HG03175 (cell line): ENCODE measurements around the gene NPW.
A peak's percentile ranks its signal among the peaks of the same experiment; 100 is the strongest.

Source experiments
- ATAC-seq: cut with Tn5 transposase; IDR thresholded peaks from one replicate; pipeline ENCODE4 v1.9.1; 2021; ENCODE audit warnings: mild to moderate bottlenecking, moderate library complexity; ENCODE audit not compliant: unreplicated experiment

NPW gene

GRCh38 chr16:1984347-1985225 is 35.0 kb upstream of the NPW start:
- peak; percentile 4 for ATAC-seq

- no peak for ATAC-seq
Measured at GRCh38 chr16:1985466-1986150, 34.0 kb upstream of the NPW start.

- ATAC-seq: no peak
Measured at GRCh38 chr16:1987198-1987597, 32.4 kb upstream of the NPW start.

GRCh38 chr16:1989209-1990100 is 30.1 kb upstream of the NPW start, which contains the start of gene SYNGR3:
Gene SYNGR3, plus strand, starts transcription at chr16:1989970. Its CDS starts 133 bp downstream, at chr16:1990103.
- no peak for ATAC-seq

GRCh38 chr16:1990101-1990350 is 29.6 kb upstream of the NPW start:
- no peak for ATAC-seq

GRCh38 chr16:1990351-1991134 is 29.0 kb upstream of the NPW start:
- ATAC-seq: no peak

GRCh38 chr16:1991135-1991551 is 28.4 kb upstream of the NPW start:
- ATAC-seq: peak; percentile 46

- no peak for ATAC-seq
Measured at GRCh38 chr16:1991588-1991947, 28.0 kb upstream of the NPW start.

- peak; percentile 48 for ATAC-seq
Measured at GRCh38 chr16:1991948-1992703, 27.5 kb upstream of the NPW start.

- no peak for ATAC-seq
Measured at GRCh38 chr16:1992704-1993317, 26.8 kb upstream of the NPW start.

GRCh38 chr16:1993731-1994131 is 25.9 kb upstream of the NPW start:
- ATAC-seq: no peak

GRCh38 chr16:1997494-1998359 is 21.9 kb upstream of the NPW start:
- no peak for ATAC-seq

GRCh38 chr16:1998360-1998835 is 21.2 kb upstream of the NPW start:
- no peak for ATAC-seq

GRCh38 chr16:1998852-1999801 is 20.5 kb upstream of the NPW start:
- ATAC-seq: no peak

- ATAC-seq: no peak
Measured at GRCh38 chr16:1999866-2000514, 19.6 kb upstream of the NPW start.

GRCh38 chr16:2001035-2001434 is 18.6 kb upstream of the NPW start:
- no peak for ATAC-seq
